NOMO-1 treated with DMSO at 0.1 percent for 48 hours (cell line): ENCODE measurements around the gene FOXO1.
A peak's percentile ranks its signal among the peaks of the same experiment; 100 is the strongest.
"Not testable (repeated sequence)": the region's sequence is repeated elsewhere in the genome, so short reads cannot be mapped to it uniquely, and the experiment has no call there.

Source experiments
- DNase-seq: peaks from one replicate; lab custom pipeline; 2025; ENCODE audit not compliant: unreplicated experiment; lab: John Stamatoyannopoulos, UW

The FOXO1 gene

GRCh38 chr13:40666933-40667621, 636 bp upstream of the FOXO1 start:
- DNase-seq = peak; percentile 72

GRCh38 chr13:40665126-40666044, 1.1 kb downstream of the FOXO1 start:
- DNase-seq = peak; percentile 16

GRCh38 chr13:40664350-40665125, 1.9 kb downstream of the FOXO1 start:
- DNase-seq = peak; percentile 54

DNA sequence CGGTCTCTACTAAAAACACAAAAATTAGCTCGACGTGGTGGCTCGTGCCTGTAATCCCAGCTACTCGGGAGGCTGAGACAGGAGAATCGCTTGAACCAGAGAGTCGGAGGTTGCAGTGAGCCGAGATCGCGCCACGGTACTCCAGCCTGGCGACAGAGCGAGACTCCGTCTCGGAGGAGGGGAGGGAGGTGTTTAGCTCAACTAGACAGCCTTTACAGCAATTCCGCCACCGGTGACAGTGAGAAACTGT, 2.4 kb downstream of the FOXO1 start:
- DNase-seq = not testable (repeated sequence)

DNA sequence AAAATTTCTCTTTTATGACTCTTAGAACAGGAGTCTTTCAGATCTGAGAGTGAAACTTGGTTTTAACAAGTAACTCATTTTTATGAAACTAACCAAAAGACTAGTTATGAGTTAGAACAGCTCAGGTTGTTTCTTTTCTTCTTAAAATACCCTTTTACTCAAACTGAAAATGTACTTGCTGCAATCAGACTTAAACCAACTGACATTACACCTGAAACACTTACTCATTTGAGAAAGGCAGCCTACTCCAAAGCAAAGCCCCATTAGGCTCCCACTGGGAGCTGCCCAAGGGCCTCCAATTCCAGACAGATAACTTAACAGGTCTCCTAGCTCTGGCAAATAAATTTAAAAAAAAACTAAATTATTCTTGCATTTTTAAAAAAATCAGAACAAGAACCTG, 3.6 kb downstream of the FOXO1 start:
- DNase-seq = no peak

- no peak for DNase-seq
Observed at GRCh38 chr13:40661875-40662665, 4.4 kb downstream of the FOXO1 start.

GRCh38 chr13:40660692-40661091, 5.7 kb downstream of the FOXO1 start:
- DNase-seq = no peak

GRCh38 chr13:40660141-40660664, 6.2 kb downstream of the FOXO1 start:
- no peak for DNase-seq

DNA sequence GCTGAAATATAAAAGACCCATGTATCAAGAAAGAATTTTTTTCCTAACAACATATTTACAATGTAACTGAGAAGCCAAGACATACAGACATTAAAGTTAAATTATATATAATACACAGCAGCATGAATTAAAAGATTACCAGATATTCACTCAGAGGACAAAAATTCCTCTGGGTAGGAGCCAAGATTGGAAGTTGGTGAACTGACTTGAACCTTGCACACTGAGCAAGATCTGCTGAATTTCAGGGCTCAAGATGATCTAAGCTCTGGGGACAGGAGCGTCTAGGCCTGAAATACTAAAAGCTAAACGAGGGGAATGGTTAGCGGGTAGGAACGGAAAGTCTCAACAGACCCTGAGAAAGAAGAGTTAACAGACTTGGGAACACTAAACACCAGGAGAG, 8.5 kb downstream of the FOXO1 start:
- DNase-seq = no peak

DNA sequence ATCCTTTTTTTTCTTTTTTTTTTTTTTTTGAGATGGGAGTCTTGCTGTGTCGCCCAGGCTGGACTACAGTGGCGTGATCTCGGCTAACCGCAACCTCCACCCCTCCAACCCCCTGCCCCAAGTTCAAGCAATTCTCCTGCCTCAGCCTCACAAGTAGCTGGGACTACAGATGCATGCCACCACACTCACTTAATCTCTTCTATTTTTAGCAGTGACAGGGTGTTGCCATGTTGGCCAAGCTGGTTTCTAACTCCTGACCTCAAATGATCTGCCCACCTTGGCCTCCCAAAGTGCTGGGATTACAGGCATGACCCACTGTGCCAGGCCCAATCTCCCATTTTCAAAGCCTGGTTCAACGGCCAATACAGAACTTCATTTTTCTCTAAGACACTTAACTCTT, 9.1 kb downstream of the FOXO1 start:
- DNase-seq = no peak

DNA sequence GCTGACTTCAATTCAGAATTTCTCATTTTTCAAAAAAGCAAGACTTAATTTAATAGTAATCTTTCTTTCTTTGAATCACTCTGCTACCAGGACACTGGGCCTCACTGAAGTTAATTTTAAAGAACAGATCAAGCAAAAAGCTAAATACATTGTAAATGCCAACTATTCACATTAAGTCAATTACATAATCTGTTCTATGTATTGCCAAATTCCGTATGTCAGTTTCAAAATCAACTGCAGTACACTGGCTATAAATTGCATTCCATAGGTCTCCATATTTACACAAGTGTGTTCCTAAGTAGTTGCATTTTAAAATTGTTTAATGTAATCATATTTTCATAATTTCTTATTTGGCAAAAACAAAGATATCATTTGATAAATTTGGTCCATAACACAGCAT, 10.1 kb downstream of the FOXO1 start:
- peak; percentile 65 for DNase-seq

- peak; percentile 34 for DNase-seq
Observed at GRCh38 chr13:40653527-40654318, 12.7 kb downstream of the FOXO1 start.

- DNase-seq = no peak
Observed at GRCh38 chr13:40652588-40652940, 13.9 kb downstream of the FOXO1 start.

DNA sequence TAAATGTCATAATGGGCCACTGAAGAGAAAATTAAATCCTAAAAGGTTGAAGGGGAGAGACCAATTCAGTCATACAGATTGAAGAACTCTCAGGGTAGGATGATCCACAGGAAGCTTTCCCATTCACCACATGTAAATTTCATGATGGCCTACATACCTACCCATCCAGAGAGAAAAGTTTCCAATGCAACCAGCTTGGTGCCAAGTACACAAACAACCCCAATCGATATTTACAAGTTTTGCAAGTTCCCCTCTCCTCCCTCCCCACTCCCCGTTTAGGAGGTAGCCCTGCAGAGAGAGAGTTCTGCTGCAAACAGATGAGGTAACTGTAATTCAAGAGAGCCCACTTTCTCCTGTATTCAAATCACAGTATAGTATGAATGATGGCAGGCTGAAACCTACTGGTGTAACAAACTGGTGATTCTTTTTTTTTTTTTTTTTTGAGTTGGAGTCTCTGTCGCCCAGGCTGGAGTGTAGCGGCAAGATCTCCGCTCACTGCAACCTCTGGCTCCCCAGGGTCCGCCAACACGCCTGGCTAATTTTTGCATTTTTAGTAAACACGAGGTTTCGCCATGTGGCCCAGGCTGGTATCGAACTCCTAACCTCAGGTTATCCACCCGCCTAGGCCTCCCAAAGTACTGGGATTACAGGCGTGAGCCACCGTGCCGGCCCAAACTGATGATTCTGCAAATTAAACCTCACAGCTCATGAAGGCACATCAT, 14.4 kb downstream of the FOXO1 start:
- no peak for DNase-seq

DNA sequence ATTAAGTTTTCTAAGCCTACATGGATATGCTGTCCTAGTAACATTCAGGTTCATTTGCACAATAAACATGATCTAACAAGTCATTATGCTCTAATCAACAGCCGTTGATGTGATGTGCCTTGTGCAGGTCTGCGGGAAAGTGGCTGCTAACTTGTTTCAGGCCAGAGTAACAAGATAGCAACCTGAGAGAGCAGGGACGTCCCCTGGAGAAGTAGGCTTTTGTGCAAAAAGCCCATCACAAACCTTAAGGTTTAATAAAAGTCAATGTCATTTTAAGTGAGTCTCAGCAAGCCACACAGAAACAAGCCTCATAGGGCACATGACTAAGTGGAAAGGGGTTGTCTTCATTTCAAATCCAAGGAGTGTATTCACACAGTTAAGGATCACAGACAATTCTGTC, 17.6 kb downstream of the FOXO1 start:
- DNase-seq = no peak

- DNase-seq = no peak
Observed at GRCh38 chr13:40648040-40648439, 18.4 kb downstream of the FOXO1 start.

DNA sequence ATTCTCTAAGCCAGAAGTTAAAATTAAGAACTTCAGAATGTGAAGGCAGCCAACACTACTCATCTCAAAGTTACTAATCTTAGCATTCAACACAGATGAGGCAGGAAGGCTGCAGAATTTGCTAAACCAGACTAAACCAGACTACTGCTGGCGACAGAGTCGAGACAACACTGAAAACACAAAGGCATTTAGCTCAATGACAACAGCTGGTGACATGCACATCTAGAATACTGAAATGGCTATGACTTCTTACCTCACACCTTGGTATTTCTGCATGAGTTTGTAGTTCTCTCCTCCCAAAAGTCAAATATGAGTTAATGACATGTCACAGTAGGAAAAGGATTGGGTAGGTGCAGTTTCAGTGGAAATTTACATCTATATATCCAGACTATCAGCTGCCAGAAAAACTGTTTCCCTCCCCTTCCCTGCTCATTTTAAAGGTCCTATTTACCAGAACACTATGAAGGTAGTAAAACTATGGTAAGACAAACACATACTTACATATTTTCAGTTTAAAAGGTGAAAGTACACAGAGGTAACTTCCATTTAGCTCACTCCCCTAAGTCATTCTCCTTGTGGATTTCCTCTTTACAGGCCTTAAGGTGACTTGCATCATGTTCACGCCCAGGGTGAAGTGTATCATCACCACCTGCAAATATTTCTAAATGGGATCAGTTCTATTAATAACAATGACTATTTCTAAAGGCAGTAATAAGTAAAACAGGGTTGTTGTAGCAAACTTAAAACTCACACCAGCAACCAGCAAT, 21.4 kb downstream of the FOXO1 start:
- no peak for DNase-seq

DNA sequence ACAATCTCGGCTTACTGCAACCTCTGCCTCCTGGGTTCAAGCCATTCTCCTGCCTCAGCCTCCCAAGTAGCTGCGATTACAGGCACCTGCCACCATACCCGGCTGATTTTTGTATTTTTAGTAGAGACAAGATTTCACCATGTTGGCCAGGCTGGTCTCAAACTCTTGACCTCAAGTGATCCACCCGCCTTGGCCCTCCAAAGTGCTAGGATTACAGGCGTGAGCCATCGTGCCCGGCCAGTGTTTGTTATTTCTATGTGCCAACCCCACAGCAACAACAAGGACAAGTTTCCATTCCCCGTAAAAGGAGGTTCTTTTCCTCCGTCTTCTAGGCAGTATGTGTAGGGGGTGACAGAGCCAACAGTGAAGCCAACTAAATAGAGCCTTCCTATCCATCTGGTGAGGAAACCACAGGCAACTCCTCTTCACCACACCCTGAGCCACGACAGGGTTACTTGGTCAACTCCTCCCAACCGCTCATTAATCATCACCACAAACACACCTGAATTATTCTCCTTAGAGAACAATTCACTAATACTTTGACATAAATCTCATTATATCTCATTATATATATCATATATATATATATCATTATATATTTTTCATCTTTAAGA, 25.5 kb downstream of the FOXO1 start:
- no peak for DNase-seq
